Fibroblast of skin of right quadriceps (primary cell): ENCODE results near the gene IFT80.
"Not testable (repeated sequence)": the region's sequence is repeated elsewhere in the genome, so short reads cannot be mapped to it uniquely, and the experiment has no call there.

Experiments
- DNase-seq: peaks from one replicate; pipeline ENCODE4 v3.0.0-alpha.2; 2013

IFT80 gene

DNA sequence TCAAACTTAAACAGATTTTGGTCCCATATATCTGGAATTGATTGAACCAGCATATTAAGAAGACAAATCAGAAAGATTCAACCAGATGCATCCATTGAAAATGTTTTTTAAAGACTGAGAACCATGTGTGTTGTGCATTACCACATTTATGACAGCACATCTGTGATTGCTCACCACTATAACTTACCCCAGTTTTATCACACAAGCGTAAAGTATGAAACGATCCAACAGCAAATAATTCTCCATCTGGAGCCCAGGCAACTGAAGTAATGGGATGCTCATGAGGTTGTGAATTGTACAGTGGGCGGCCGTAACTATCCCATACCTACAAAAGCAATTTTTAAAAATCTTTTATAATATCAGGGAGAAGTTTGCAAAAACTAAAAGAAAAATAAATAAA is 43.2 kb downstream of the IFT80 start:
- peak; percentile 18 for DNase-seq

GRCh38 chr3:160346511-160346910 is 52.5 kb downstream of the IFT80 start:
- DNase-seq, result no peak

GRCh38 chr3:160343132-160343531 is 55.9 kb downstream of the IFT80 start:
- peak; percentile 36 for DNase-seq

DNA sequence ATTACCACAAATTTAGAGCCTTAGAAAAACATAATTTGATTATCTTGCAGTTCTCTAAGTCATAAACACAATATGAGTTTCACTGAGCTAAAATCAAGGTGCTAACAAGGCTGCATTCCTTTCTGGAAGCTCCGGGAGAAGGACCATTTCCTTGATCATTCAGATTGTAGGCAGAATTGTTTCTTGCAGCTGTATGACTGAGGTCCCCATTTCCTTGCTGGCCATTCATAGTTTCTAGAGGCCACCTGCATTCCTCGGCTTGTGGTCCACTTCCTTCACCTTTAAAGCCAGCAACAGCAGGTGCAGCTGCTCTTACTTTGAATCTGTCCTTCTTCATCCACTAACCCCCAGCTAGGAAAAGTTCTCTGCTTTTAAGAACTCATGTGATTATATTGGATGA is 58.7 kb downstream of the IFT80 start:
- no peak for DNase-seq

- DNase-seq, result peak; percentile 88
These were observed 67.7 kb downstream of the IFT80 start for GRCh38 chr3:160331127-160331937.

- DNase-seq, result no peak
These were observed 68.3 kb downstream of the IFT80 start for GRCh38 chr3:160330690-160331089.

DNA sequence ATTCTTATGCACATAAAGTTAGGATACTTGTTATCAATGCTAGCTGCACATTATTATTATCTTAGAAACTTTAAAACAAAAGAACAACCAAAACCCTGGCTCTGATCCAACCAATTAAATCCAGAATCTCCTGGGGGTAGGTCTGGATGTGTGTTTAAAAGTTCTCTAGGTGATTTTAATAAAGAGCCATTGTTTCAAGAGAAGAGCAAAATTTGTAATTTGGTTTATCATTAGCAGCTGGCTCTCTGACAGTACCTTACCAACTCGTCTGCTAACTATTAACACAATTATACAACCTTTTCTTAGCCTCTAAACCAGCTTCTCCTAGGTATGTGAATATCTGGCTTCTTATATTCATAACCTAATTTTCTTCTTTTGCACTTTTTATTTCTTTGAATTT is 68.9 kb downstream of the IFT80 start:
- no peak for DNase-seq

DNA sequence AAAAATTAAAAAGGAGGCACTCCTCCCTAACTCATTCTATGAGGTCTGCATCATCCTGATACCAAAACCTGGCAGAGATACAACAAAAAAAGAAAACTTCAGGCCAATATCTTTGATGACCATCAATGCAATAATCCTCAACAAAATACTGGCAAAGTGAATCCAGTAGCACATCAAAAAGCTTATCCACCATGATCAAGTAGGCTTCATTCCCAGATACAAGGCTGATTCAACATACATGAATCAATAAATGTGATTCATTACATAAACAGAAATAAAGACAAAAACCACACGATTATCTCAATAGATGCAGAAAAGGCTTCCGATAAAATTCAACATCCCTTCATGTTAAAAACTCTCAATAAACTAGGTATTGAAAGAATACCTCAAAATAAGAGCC is 72.7 kb downstream of the IFT80 start:
- DNase-seq, result not testable (repeated sequence)

- not testable (repeated sequence) for DNase-seq
These were observed 77.2 kb downstream of the IFT80 start for GRCh38 chr3:160321821-160322220.

DNA sequence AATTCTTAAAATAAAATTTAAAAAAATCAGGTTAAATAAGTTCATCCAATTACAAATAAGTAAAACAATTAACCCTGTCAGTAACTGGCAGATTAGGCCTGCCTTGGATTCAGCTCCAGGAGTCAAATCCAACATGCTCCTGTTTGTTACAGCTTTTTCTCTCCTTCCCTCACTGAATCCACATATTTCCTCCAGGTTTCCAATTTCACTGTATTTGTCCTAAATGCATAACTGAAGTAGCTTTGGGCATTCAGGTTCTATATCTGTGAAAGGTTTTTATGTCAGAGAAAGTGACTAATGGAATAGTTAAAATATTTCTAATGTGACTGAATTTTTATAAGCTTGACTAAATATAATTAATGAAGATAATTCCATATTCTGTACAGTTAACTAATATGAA is 79.7 kb downstream of the IFT80 start:
- DNase-seq, result no peak

- DNase-seq, result no peak
These were observed 84.0 kb downstream of the IFT80 start for GRCh38 chr3:160314995-160315394.

- no peak for DNase-seq
These were observed 86.9 kb downstream of the IFT80 start for GRCh38 chr3:160312014-160312624.

GRCh38 chr3:160302806-160303205 is 96.2 kb downstream of the IFT80 start:
- DNase-seq, result no peak

- DNase-seq, result peak; percentile 17
These were observed 102.4 kb downstream of the IFT80 start for GRCh38 chr3:160296591-160296990.

- no peak for DNase-seq
These were observed 107.1 kb downstream of the IFT80 start for GRCh38 chr3:160291909-160292299.

DNA sequence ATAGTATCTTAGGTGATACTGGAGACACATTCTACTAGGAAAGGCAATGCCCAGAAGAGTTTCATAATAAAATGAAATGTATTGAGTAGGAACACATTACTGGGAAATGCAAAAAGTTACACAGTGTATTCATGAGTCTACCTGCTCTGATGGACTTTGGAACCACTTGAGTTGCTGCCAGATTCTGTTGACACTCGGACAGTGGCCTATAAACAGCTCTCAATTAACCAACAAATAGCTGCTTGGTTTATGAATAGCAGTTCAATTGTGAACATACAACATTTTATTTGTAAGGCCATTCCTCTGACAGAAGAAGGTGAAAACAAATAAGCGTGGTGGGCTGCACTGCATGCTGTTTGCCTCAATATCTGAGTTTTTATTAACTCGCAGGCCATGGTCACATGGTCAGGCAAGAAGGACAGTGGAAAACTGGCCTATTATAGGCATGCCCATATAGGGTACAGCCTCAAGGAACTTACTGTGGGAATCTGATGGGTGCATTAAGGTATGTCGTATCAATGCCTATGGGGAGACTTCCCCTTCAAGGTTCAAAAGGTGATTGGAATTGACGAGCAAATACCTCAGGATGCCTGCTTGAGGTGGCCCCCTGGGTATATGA is 107.6 kb downstream of the IFT80 start:
- DNase-seq, result no peak

GRCh38 chr3:160287666-160288065 is 111.4 kb downstream of the IFT80 start:
- peak; percentile 17 for DNase-seq

DNA sequence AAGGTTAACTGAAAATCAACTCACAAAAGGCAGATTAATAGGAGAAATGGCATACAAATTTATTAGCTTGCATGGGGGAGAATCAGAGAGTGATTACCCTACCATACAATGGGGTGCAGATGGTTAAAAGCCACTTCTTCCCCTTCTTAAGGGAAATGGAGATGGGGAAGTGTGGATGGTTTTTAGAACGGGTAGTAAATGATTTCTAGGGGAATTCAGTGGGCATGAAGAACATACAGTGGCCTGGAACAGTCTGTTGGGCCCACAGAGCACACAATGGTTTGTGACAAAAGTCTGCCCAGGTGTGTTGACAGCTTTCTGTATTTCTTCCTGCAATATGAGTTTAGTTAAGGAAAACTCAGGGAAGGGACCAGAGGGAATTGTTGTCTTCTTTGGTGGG is 112.8 kb downstream of the IFT80 start:
- no peak for DNase-seq

- DNase-seq, result no peak
These were observed 118.2 kb downstream of the IFT80 start for GRCh38 chr3:160280836-160281235.

- DNase-seq, result no peak
These were observed 119.4 kb downstream of the IFT80 start for GRCh38 chr3:160279657-160280056.

GRCh38 chr3:160278210-160278609 is 120.8 kb downstream of the IFT80 start:
- no peak for DNase-seq

DNA sequence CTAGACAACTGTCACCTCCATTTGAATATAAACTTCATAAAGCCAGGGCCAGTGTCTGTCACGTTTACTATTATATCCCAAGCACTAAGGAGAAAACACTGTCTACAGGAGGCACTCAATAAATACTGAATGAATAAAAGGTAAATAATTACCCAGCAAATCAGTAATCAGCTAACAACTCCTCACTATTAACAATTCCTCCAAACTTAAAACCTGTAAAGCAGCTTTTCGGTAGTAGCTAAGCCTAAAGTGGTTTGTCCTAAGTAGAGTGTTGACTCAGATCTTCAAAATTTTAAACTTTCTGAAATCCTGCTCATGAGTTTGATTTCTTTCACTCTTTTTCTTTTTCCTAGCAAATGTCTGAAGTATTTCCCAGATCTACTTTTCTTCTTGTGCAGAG is 133.9 kb downstream of the IFT80 start:
- DNase-seq, result no peak

GRCh38 chr3:160260587-160261270 is 138.3 kb downstream of the IFT80 start:
- DNase-seq, result peak; percentile 9

DNA sequence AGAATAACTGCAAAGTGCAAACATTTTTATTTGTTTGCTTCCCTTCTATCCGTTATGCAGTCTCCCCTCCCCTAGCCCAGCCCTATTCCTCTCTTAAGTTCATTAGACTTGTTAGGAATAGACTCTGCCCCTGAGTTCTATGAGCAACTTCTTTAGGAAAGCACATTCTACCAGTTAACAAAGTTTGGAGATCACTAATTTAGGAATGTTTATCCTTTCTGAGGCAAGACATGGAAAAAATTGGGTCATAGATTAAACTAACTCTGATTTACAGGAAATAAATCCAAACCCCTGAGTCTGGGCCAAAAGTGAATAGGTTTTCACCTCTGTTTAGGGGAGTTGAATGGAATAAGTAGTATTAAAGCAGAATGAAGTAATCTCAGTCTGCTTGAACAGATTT is 139.4 kb downstream of the IFT80 start:
- DNase-seq, result peak; percentile 21
